GM21528 (cell line): ENCODE data around the gene PKD1.
A peak's percentile ranks its signal among the peaks of the same experiment; 100 is the strongest.

Experiments
- ATAC-seq: cut with Tn5 transposase; IDR thresholded peaks from one replicate; pipeline ENCODE4 v1.9.1; 2021; ENCODE audit warnings: mild to moderate bottlenecking, moderate library complexity; ENCODE audit not compliant: unreplicated experiment, low FRiP score

The PKD1 gene

GRCh38 chr16:2056681-2057407 is 78.9 kb downstream of the PKD1 start:
- ATAC-seq = no peak

- ATAC-seq = no peak
These were observed 79.6 kb downstream of the PKD1 start for GRCh38 chr16:2056077-2056476.

GRCh38 chr16:2054543-2055245 is 81.0 kb downstream of the PKD1 start:
- ATAC-seq = no peak

DNA sequence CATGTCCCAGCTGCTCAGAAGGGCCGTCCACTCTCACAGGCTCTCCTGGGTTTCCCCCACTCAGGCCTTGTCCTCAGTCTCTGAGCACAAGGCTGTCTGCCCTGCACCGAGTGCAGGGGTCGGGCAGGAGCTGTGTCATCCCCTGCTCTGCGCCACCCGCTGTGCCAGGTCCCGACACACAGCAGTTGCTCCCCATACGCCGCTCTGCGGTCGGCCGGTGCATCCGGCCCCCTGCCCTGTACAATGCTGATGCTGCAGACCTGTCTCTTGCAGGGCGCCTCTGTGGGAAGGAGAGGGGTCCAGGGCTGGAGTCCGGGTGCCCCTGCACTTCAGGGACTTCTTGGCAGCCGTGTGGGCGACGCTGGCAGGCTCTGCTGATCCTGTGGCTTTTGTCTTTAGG is 81.8 kb downstream of the PKD1 start:
- ATAC-seq = no peak

- ATAC-seq = no peak
These were observed 82.5 kb downstream of the PKD1 start for GRCh38 chr16:2053211-2053610.

DNA sequence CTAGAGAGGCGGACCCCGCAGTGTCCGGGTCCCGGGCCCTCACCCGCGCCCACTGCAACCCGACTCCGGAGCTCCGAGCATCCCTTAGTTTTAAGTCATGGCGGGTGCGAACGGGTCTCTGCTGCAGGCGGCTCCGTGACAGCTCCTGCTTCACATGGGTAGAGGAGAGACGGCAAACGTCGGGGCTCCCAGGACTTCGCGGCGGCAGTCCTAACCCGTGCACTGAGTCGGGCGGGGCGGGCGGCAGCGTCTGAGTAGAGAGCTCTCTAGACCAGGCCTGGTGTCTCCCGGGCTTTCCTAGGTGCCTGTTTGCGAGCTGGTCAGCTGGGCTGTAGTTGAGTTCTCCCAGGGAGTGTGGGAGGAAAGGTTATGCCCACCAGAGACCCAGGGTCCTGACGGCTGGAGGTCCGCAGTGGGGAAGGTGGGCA is 87.6 kb downstream of the PKD1 start:
- no peak for ATAC-seq

- peak; percentile 79 for ATAC-seq
These were observed 88.2 kb downstream of the PKD1 start, which contains the start of the genes NTHL1 and TSC2 for GRCh38 chr16:2047330-2048115. TSS of gene NTHL1 (minus strand) at chr16:2047834. CDS start at chr16:2047823, 11 bp downstream. TSS of gene TSC2 (plus strand) at chr16:2047985. CDS start at chr16:2048616, 631 bp downstream.

DNA sequence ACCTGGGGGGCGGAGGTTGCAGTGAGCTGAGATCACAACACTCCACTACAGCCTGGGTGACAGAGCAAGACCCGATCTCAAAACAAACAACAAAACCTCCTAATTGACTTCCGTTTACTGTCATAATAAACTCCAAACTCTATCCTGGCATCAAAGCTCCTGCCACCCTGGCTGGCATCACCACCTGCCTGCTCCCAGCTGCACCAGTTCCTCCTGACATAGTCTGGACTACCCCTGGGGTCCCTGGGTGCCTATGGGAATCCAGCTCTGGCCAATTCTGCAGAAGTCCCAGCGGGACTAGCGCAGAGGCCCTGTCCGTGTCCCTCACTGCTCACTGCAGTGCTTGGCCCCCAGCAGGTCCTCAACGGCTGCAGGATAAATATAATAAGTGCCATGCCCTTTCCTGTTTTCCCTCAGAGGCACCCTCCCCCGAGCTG is 88.8 kb downstream of the PKD1 start:
- no peak for ATAC-seq

DNA sequence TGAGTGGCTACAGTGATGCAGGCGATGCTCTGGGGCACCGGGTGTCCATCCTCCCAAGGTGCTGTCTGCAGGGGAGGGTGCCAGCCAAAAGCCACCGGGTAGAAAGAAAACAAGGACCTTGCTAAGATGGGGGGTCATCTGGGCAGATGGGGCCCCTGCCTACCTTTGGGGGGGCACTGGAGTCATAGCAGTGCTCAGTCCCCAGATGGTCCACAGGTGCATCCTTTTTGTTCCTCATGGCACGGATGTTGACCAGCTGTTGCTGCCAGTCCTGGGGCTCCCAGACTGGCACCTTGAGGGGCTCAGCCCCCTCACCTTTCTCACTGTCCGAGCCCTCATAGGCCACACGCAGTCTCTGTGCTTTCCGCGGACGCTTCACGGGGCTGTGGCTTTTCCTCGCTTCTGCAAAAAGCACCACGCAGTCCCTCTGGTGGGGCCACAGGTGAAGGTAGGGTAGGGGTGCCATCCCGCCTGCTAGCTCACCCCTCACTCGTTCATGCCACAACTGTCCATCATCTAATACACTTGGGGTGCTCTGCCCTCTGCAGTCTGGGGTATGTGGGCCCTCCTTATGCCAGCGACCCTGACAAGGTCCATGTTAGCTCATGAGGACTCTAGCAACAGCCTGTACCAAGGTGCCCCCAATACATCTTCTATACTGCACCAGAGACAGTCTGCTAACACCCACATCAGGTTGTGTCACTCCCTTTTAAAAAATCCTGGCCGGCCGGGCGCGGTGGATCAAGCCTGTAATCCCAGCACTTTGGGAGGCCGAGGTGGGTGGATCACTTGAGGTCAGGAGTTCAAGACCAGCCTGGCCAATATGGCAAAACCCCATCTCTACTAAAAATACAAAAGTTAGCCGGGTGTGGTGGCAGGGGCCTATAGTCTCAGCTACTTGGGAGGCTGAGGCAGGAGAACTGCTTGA is 89.5 kb downstream of the PKD1 start:
- ATAC-seq = no peak

- ATAC-seq = no peak
These were observed 91.2 kb downstream of the PKD1 start for GRCh38 chr16:2044541-2044940.

- ATAC-seq = no peak
These were observed 91.8 kb downstream of the PKD1 start for GRCh38 chr16:2043667-2044451.

- ATAC-seq = no peak
These were observed 92.6 kb downstream of the PKD1 start for GRCh38 chr16:2042986-2043666.

- ATAC-seq = no peak
These were observed 93.3 kb downstream of the PKD1 start for GRCh38 chr16:2042171-2042985.

GRCh38 chr16:2040787-2041522 is 94.7 kb downstream of the PKD1 start:
- ATAC-seq = no peak

DNA sequence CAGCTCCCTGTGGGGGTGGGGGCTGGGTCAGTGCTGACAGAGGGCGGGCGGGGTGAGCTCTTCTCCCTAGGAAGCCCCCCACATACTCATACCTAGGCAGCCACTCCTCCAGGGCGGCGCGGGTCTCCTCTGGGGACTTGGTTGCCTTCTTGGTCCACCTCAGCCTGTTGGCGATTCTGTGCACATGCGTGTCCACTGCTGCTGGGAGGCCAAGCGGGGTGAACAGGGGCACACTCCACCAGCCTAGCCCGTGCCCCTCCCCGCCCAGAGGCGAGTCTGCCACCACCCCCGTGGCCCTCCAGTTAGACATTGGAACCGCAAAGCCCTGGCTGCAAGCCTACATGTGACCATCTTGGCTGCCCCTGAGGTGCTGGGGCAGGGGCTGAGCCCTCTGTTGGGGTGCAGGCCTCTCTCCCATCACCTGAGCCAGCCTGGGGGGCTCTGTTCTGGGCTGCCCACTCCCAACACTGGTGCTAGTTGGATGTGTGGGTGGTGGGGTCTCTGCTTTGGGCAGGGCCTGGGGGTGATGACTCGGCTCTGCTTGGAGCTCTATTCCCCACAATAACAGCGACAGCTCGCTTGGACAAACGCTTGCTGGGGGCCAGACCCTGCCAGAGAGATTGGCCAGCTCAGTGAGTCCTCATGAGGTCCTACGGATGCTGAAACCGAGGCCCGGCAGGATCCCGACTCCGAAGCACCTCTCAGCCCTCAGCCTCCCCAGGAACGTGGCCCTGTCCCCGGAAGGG is 95.5 kb downstream of the PKD1 start:
- no peak for ATAC-seq

DNA sequence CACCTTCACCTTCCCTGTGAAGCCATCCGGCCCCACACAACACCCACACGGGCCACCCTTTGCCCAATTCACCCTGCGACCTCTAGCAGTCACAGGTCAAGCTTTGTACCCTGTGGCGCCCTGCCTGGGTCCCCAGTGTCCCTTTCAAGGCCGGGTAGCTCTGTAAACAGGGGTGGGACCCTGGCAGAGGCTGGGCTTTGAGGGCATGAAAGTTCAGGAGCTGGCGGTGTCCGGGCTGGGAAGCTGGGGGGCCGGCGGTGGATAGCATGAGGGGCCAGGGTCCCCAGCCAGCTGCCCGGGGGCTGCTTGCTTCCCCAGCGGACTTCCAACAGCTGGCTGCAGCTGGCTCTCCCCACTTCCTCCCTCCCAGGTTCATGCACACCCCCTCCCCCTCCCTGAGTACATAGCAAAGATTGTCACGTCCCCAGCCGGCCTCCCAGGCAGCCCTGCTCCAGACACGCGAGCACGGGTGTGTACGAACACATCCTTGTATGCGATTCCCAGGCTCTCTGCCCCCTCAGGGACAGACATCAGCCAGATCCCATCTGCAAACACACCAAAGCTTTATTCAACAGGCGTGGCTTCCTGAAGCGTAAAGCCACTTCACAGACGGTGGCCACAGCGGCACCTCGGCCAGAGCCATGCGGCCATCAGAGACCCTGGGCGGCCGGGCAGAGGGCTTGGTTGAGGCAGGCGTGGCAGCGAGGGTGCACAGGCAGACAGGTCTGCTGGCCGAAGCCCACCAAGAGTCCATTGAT is 96.2 kb downstream of the PKD1 start:
- no peak for ATAC-seq
